NB4 (cell line): ENCODE measurements around the gene CCBE1.

Experiments used
- MAX ChIP-seq: IDR thresholded peaks from 2 replicates; pipeline ENCODE4 v1.6.1; 2011; ENCODE audit warnings: low read depth, low read length
- TF ChIP-seq, protein P1 (sequence below): IDR thresholded peaks from one replicate; pipeline ENCODE4 v1.5.1; 2012; ENCODE audit warnings: low read depth, low read length

- TF ChIP-seq, protein P1, sequence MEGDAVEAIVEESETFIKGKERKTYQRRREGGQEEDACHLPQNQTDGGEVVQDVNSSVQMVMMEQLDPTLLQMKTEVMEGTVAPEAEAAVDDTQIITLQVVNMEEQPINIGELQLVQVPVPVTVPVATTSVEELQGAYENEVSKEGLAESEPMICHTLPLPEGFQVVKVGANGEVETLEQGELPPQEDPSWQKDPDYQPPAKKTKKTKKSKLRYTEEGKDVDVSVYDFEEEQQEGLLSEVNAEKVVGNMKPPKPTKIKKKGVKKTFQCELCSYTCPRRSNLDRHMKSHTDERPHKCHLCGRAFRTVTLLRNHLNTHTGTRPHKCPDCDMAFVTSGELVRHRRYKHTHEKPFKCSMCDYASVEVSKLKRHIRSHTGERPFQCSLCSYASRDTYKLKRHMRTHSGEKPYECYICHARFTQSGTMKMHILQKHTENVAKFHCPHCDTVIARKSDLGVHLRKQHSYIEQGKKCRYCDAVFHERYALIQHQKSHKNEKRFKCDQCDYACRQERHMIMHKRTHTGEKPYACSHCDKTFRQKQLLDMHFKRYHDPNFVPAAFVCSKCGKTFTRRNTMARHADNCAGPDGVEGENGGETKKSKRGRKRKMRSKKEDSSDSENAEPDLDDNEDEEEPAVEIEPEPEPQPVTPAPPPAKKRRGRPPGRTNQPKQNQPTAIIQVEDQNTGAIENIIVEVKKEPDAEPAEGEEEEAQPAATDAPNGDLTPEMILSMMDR = no peak
- no peak for TF ChIP-seq MAX
These were observed 185.0 kb downstream of the CCBE1 start for GRCh38 chr18:59512025-59512755.
